GM12875 (cell line): ENCODE results near the gene HTATIP2.

Source experiments
- H3K4me3 ChIP-seq: one replicate; pipeline ENCODE4 v1.5.1; 2011; ENCODE audit warnings: low read depth, low read length, control low read depth
- CTCF ChIP-seq: IDR thresholded peaks from 2 replicates; pipeline ENCODE4 v1.5.1; 2011; ENCODE audit warnings: low read depth, mild to moderate bottlenecking, control low read depth, inconsistent platforms, low read length, moderate library complexity, borderline replicate concordance; ENCODE audit not compliant: insufficient read depth

Gene HTATIP2

GRCh38 chr11:20342347-20343141 is 21.0 kb upstream of the HTATIP2 start:
- no peak for TF ChIP-seq CTCF
- no peak overlapping the region for H3K4me3 ChIP-seq

GRCh38 chr11:20351136-20351535 is 12.4 kb upstream of the HTATIP2 start:
- no peak for TF ChIP-seq CTCF
- H3K4me3 ChIP-seq: no peak overlapping the region

DNA sequence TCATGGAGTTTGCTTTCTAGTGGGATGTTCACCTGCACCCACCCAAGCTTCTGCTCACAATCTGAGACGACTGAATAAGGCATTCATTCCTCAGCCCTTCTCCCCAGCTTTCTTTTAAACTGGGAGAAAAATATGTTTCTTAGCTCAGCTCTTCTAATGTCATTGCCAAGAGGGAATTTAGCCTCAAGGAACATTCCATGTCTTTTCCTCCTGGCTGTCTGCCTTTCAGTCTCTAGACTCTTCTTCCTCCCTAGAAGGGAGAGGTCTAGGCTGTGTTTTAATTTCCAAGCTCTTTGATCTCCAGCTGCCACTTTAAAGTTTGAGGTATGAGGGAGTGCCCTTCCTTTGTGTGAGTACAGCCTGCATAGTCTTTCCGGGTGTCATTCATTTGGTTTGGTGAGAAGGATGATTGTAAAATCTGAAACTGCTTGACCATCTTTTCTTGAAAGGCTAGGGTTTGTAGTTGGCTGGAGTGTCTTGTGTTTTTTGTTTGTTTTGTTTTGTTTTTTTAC is 11.7 kb upstream of the HTATIP2 start:
- no peak overlapping the region for H3K4me3 ChIP-seq
- no peak for TF ChIP-seq CTCF

DNA sequence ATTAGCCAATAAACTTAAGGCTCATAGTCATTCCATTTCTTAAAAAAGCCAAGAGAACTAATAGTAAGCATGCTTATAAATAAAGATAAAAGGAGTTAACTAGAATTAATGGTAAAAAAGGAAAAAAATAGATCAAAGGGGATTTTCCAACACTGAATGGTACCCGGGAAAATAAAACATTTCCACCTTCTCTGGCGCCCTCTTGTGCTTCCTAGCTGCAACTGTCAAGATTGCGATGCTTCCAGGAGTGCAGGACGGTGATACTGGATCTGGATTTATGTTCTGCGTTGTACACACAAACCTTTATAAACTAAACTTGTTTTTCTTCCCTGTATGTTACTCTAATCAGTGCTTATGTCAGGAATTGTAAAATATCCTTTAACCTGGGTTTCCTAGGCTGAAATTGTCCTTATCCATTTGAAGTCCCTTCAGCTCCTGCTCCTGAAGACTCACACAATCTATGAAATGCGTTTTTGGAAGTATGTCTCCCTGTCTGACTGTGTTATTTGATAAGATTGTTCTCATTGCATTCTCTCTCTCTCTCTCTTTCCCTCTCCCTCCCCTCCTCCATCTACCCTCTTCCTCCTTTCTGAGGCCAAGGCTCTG is 9.6 kb upstream of the HTATIP2 start:
- peak; percentile 70 for TF ChIP-seq CTCF
- H3K4me3 ChIP-seq: no peak overlapping the region

- H3K4me3 ChIP-seq: no peak overlapping the region
- TF ChIP-seq CTCF: peak; percentile 62
Observed at GRCh38 chr11:20355221-20356219, 8.0 kb upstream of the HTATIP2 start.

DNA sequence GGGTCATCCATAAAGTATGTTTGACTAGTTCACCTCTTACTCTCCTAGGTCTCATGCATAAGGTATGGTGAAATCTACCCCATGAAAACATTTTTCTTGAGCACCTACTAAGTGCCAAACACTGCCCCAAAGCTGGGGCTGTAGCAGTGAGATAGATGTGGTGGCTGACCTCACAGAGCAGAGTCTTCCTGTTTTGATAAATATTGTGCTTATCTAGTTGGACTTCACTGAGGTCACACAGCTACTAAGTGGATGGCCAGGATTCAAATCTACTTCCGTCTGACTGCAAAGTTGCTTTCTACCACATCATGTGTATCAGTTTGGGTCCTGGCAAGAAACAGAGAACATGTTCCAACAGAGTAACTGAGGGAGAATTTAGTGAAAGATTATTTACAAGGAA is 6.4 kb upstream of the HTATIP2 start:
- no peak for TF ChIP-seq CTCF
- no peak overlapping the region for H3K4me3 ChIP-seq
